ENCODE results near the gene SPRN.
"Not testable (repeated sequence)": the region's sequence is repeated elsewhere in the genome, so short reads cannot be mapped to it uniquely, and the experiment has no call there.

The SPRN gene
- 0 reads per million in 2 donors for total RNA-seq

DNA sequence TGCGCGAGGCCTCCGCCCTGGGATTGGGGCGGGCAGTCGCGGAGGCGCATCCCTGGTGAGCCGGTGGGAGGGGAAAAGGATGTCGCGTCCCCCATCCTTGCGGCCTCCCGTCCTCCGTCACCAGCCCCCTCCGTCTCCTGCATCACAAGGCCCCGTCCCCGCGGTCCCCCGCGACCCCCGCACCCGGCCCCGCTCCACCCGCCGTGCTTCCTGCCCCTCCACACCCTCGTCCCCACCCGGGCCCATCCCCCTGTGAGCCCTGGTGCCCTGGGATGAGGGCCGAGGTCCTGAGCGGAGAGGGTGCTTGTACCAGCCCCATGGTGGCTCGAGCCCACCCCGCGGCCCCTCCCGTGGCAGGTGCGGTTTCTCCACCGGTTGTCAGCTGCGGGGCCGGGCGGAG lies at the start of gene SPRN:
Gene SPRN, minus strand, starts transcription at position 25 of the 400 bp plus-strand sequence. CDS start 944 bp downstream, outside the sequence.
- DNase-seq = not testable (repeated sequence)

- no peak for DNase-seq
Measured at GRCh38 chr10:133474027-133474426, 49.6 kb upstream of the SPRN start.

DNA sequence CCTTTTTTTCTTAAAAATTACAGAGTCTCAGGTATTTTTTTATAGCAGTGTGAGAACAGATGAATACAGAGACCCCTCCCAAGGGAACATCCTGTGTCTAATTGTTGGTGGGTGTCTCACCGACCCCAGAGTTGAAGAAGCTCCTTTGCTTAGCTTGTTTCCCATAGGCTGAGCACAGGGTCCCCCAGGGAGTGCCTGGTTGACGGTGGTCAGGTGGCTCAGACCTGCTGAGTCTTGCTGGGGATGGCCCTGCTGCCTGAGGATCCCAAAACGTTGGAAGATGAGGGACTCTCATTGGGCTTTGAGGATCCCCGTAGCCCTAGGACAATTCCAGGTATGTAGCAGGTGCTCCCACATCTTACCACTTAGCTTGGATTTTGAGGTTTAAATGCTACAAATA lies 48.8 kb upstream of the SPRN start:
- DNase-seq = no peak

GRCh38 chr10:133471300-133472109 lies 47.1 kb upstream of the SPRN start:
- DNase-seq = no peak

DNA sequence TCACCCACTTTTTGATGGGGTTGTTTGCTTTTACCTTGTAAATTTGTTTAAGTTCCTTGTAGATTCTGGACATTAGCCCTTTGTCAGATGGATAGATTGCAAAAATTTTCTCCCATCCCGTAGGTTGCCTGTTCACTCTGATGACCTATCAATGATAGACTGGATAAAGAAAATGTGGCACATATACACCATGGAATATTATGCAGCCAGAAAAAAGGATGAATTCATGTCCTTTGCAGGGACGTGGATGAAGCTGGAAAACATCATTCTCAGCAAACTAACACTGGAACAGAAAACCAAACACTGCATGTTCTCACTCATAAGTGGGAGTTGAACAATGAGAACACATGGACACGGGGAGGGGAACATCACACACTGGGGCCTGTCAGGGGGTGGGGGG lies 44.8 kb upstream of the SPRN start:
- DNase-seq = not testable (repeated sequence)

DNA sequence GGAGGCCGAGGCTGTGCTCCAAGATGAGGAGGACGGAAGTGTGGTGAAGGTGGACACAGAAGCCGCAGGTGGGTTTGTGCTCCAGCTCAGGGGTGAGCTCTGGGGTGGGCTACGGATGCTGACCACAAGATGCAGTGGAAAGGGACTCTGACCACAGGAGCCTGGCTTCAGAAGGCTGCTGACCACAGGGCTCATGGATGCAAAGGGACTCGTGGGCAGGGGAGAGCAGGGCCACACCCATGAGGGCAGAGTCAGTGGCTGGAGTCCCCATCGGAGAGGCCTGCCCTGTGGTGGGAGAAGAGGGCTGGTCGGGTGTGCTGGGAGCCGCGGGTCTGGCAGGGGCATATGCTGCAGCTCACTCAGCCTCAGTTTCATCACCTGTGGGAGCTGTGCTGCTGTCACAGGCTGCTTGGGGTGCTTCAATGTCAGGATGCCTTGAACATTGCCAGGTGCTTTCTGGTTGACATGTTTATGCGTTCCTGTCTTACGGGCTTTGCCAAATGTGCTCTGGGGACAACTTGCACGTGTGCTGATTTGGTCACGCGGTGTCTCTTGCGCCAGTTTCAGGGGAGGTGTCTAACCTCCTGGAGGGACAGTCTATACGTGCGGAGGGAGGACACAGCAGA lies 43.0 kb upstream of the SPRN start:
- DNase-seq = no peak

GRCh38 chr10:133466683-133467275 lies 42.4 kb upstream of the SPRN start:
- DNase-seq = no peak

- no peak for DNase-seq
Measured at GRCh38 chr10:133465950-133466474, 41.6 kb upstream of the SPRN start.

GRCh38 chr10:133465191-133465949 lies 40.9 kb upstream of the SPRN start:
- DNase-seq = no peak

- no peak for DNase-seq
Measured at GRCh38 chr10:133464582-133465031, 40.2 kb upstream of the SPRN start.

DNA sequence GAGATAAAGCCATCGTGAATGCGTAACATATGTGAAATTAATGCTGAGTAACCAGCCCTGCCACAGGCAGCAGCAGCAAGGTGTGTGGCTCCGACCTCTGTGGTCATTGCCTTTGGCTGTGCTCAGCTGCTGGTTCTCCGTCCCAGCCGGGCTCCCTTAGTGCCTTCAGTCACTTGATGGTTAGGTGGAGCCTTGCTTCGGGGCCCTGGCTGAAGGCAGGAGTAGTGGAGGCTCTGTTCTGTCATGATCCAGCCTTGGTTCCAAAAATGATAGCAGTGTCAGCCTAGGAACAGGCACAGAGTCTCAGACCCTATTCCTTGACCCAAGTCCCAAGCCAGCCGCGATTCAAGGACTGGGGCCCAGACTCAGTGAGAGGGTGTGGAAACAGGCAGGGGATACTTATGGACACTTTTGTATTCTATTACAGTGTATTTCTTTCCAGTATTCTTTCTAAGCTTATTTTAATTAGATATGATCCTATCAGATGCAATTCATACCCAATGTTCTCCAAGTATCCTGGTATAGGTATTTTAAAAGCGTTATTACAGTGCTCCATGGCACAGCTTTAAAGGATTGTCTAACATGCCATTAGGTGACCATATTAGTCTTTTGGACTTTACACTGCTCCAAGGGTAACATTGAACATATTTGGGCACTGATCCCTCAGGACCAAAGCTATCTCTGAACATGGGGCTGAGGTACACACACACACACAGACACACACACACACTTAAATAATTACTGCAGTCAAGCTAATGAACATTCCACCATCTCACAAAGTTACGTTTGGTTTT lies 38.3 kb upstream of the SPRN start:
- no peak for DNase-seq

GRCh38 chr10:133461841-133462240 lies 37.4 kb upstream of the SPRN start:
- no peak for DNase-seq

GRCh38 chr10:133461027-133461426 lies 36.6 kb upstream of the SPRN start:
- no peak for DNase-seq

GRCh38 chr10:133460208-133460769 lies 35.9 kb upstream of the SPRN start:
- no peak for DNase-seq

DNA sequence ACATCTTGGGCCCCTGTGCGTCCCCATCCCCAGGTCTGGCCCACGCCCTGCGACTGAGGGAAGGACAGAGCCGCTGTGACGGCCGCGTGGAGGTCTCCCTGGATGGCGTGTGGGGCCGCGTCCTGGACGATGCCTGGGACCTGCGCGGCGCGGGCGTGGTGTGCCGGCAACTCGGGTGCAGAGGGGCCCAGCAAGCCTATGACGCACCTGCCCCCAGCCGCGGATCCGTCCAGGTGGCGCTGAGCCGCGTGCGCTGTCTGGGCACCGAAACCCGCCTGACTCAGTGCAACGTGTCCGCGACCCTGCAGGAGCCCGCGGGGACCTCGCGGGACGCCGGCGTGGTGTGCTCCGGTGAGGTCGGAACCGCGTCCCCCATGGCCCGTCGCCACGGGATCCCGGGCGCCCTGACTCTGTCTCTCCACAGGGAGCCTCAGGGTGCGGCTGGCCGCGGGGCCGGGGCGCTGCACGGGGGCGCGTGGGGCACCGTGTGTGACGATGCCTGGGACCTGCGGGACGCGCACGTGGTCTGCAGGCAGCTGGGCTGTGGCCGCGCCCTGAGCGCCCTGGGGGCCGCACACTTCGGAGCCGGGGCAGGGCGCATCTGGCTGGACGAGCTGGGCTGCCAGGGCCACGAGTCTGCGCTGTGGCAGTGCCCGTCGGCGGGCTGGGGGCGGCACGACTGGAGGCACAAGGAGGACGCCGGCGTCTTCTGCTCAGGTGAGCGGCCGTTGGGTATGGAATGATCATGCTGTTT lies 35.2 kb upstream of the SPRN start:
- no peak for DNase-seq

DNA sequence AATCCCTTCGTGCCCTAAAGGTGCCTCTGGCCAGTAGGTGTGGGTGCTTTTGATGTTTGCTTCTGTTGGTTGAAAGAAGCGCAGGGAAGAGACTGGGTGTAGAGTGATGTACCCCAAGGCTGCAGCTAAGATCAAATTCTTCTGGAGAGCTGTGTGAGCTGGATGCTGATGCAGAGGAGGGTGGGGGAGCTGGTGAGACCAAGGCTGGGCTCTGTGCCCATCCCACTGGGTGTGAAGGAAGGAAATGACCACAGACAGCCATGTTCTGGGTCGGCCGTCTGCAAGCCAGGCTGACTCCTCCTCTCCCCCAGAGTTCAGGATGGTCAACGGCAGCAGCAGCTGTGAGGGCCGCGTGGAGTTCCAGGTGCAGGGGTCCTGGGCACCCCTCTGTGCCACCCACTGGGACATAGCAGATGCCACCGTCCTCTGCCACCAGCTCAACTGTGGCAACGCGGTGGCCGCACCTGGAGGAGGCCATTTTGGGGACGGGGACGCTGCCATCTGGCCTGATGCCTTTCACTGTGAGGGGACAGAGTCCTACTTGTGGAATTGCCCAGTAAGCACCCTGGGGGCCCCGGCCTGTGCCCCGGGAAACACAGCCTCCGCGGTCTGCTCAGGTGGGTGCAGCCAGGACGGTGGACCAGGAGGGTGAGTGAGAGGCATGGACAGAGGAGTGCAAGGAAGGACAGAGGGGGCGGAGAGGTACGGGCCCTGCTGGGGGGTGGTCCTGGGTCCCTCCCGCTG lies 34.5 kb upstream of the SPRN start:
- DNase-seq = no peak

- DNase-seq = no peak
Measured at GRCh38 chr10:133458021-133458709, 33.7 kb upstream of the SPRN start.

DNA sequence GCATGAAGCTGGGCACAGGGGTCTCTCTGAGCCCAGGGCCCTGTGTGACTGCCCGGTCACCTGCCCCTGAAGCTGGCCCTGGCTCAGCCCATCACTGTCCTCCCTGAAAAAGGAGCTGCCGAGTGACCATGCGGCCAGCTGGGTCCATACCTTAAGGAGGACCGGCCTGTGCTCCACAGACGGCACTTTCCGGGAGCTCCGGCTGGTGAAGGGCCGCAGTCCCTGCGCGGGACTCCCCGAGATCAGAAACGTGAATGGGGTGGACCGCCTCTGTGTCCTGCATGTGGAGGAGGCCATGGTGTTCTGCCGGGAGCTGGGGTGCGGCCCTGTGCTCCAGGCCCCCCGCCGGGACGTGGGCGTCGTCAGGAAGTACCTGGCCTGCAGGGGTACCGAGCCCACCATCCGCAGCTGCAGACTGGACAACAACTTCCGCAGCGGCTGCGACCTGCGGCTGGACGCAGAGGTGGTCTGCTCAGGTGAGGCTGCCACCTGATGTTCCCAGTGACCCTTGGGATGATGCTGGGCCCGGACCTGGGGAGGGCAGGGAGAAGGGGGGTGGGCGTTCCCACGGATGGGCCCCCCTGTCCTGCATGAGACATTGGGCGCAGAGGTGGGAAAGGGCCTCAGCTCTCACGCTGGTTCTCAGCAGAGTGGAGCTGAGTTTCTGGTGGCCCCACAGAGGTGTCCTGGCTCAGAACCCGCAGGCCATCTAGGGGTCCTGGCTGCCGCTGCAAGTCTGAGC lies 32.8 kb upstream of the SPRN start:
- DNase-seq = no peak

All from T-helper 2 cell (primary cell).